Ishikawa (cell line): Measurements from ENCODE around the gene PLD6.

ENCODE experiments used
- EGR1 ChIP-seq: IDR thresholded peaks from 2 replicates; pipeline ENCODE4 v1.6.1; 2012
- EP300 ChIP-seq: IDR thresholded peaks from 2 replicates; pipeline ENCODE4 v1.6.1; 2012; ENCODE audit warnings: borderline replicate concordance
- RAD21 ChIP-seq: IDR thresholded peaks from 2 replicates; pipeline ENCODE4 v1.6.1; 2012; ENCODE audit warnings: low read depth
- REST ChIP-seq: IDR thresholded peaks from 2 replicates; pipeline ENCODE4 v1.6.1; 2012; ENCODE audit warnings: low read depth, mild to moderate bottlenecking
- TCF12 ChIP-seq: IDR thresholded peaks from 2 replicates; pipeline ENCODE4 v1.6.1; 2012; ENCODE audit warnings: low read depth
- TEAD4 ChIP-seq: IDR thresholded peaks from 2 replicates; pipeline ENCODE4 v1.6.1; 2012
- USF1 ChIP-seq: IDR thresholded peaks from 2 replicates; pipeline ENCODE4 v1.6.1; 2012
- ZBTB7A ChIP-seq: IDR thresholded peaks from 2 replicates; pipeline ENCODE4 v1.6.1; 2012; ENCODE audit warnings: low read depth

- TF ChIP-seq REST (no peak), EGR1 (no peak), RAD21 (no peak), ZBTB7A (no peak), EP300 (no peak), TCF12 (no peak), TEAD4 (no peak), USF1 (no peak)
These were observed 46.1 kb upstream of the PLD6 start for GRCh38 chr17:17252149-17252661.
